Pancreas (tissue), 10 donors: ENCODE data around the gene OSBPL10. TPM values are rescaled to one million over a fixed set of nuclear protein-coding genes. Genes with fewer than 3 reads are reported as not detected.

ENCODE experiments used
- ATAC-seq, 4 donors: fragments of 200-7000 bp; cut with Tn5 transposase; one replicate each; pipeline versions ENCODE4 v1.8.0 to v1.9.1; 2020; ENCODE audit warnings: mild to moderate bottlenecking in 4 of 4, moderate library complexity in 4 of 4
- DNase-seq, 6 donors: peaks; one replicate each; pipeline ENCODE4 v3.0.0-alpha.2; 2020
- FAIRE-seq: peaks from 2 replicates; lab custom pipeline; 2012; peaks lifted over from hg19 to GRCh38; lab: Jason Lieb, UNC
- H3K27ac ChIP-seq, 4 donors: fragments of 200-600 bp; sonication (generic); 1 replicate in 3 of 4; 2 replicates in 1 of 4; pipeline versions ENCODE4 v1.5.0 to v1.8.0; 2020
- H3K27me3 ChIP-seq, 4 donors: fragments of 200-600 bp; one replicate each; pipeline ENCODE4 v1.8.0; 2021
- H3K36me3 ChIP-seq, 3 donors: fragments of 200-600 bp; sonication (generic) in 1 of 3; one replicate each; pipeline versions ENCODE4 v1.5.0 to v1.8.0; 2020 to 2021
- H3K4me1 ChIP-seq, 3 donors: fragments of 200-600 bp; one replicate each; pipeline ENCODE4 v1.8.0; 2021
- H3K4me3 ChIP-seq, 4 donors: fragments of 200-600 bp; sonication (generic) in 2 of 4; one replicate each; pipeline versions ENCODE4 v1.5.0 to v1.8.0; 2020 to 2021
- H3K9me3 ChIP-seq, 4 donors: fragments of 200-600 bp; one replicate each; pipeline ENCODE4 v1.8.0; 2021
- WGBS, 2 donors: extraction: QIAGEN DNeasy Blood & Tissue Kit; methylation state at CpG; one replicate each; pipeline ENCODE4 v1.1.7; 2013; 5-methylcytosine and 5-hydroxymethylcytosine counted together
- intact Hi-C, 3 donors: fragments of 100-400 bp; cut with DNase I; formaldehyde crosslinking; loops; one replicate each; pipeline versions ENCODE4 v1.11.1 to v1.14.2; 2022
- polyA plus RNA-seq, 2 donors: library from polyadenylated mRNA; stranded (reverse); fragments of 200-250 nt; gene quantifications; one replicate each; pipeline ENCODE4 v1.2.3, GENCODE V29; 2013
- total RNA-seq, 6 donors: library from RNA; stranded (reverse); fragmentation: NEBNext Ultra II Directional in 4 of 6; extraction: Animal tissue kit (Norgen Biotek cat#: 25700) in 4 of 6; gene quantifications; one replicate each; pipeline versions ENCODE4 v1.2.1 to v1.2.4, GENCODE V29; 2021 to 2023
- TF ChIP-seq, protein P1 (sequence below), 4 donors: fragments of 200-600 bp; sonication (generic) in 3 of 4; IDR thresholded peaks; one replicate each; pipeline versions ENCODE4 v1.5.0 to v1.8.0; 2021; ENCODE audit warnings: antibody characterized with exemption in 4 of 4
- donor health status: healthy with polysubstance abuse.
- donor health status: DM: no; HTN: no; CAD: no; lungs with moderate emphysema.
- donor health status: DM: no; HTN: no; CAD: no.
- donor health status: control.
- donor health status: control.
- donor health status: Bipolar disorder and iron deficiency.
- donor health status: DM: yes; HTN: yes; CAD: no.
- donor health status: DM: no; HTN: no; CAD: no.
- donor health status: DM: no; HTN: no; CAD: no.
- donor health status: DM: yes; HTN: yes; CAD: no.

Gene OSBPL10
- total and polyA plus RNA-seq, 8 donors: 0.57 to 4.0 (median 2.2) TPM

DNA sequence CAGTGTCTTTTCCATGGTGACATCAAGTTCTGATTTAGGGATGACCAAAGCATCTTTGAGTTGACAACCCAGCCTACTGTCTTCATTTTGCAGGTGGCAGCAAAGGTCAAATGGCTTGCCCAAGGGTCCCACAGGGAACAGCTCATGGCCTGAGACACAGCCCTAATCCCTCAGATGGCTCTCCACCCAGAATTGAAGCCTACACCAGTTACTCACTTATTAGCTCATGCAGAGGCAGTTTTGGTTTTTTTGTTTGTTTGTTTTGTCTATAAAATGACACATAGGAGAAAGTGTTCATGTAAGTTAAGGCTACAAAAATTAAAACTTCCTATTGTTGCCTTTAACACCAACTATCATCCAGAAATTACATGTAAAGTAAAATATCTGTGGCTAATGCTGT lies 167.9 kb downstream of the OSBPL10 start:
- intact Hi-C loops: no loop called here
- TF ChIP-seq, protein P1, sequence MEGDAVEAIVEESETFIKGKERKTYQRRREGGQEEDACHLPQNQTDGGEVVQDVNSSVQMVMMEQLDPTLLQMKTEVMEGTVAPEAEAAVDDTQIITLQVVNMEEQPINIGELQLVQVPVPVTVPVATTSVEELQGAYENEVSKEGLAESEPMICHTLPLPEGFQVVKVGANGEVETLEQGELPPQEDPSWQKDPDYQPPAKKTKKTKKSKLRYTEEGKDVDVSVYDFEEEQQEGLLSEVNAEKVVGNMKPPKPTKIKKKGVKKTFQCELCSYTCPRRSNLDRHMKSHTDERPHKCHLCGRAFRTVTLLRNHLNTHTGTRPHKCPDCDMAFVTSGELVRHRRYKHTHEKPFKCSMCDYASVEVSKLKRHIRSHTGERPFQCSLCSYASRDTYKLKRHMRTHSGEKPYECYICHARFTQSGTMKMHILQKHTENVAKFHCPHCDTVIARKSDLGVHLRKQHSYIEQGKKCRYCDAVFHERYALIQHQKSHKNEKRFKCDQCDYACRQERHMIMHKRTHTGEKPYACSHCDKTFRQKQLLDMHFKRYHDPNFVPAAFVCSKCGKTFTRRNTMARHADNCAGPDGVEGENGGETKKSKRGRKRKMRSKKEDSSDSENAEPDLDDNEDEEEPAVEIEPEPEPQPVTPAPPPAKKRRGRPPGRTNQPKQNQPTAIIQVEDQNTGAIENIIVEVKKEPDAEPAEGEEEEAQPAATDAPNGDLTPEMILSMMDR (IDR thresholded peaks at IDR 0.05): no peak

DNA sequence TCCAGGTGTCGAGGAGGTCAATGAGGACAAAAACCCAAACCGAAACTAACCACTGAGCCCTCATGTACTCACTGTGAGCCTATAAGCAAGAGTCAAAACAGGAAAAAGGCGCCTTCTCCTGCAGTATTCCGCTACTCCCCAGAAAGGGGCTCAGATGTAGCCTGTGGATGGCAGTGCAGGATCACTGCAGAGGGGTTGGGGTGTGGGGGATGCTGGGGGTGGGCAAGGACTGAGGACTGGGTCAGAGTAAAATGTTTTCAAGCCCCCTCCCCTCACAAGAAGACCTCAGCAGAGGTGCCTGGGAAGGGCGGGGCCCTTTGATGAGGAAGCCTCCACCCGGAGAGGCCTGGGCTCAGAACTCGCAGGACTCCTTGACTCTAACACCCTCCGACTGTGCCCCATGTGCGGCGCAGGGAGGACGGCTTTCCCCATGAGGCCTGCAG lies 170.1 kb downstream of the OSBPL10 start:
- Histone ChIP-seq H3K4me1 (no peaks in the 10 kb centered on the region), H3K4me3 (no peak overlapping the region), H3K27ac (no peak overlapping the region), H3K36me3 (no peaks in the 10 kb centered on the region), H3K9me3 (no peaks in the 10 kb centered on the region), H3K27me3 (no peaks in the 10 kb centered on the region)
- WGBS, 2 donors: 95 to 96% methylated on average over 11 of the region's 11 CpGs
- ATAC-seq (no peak), DNase-seq (no peak), FAIRE-seq (no peak)
- intact Hi-C loops: no loop called here
- TF ChIP-seq, protein P1 (IDR thresholded peaks at IDR 0.05): no peak

More for the DNA sequence above, 167.9 kb downstream of the OSBPL10 start:
- Histone ChIP-seq H3K4me3 (no peak overlapping the region), H3K27ac (no peak overlapping the region), H3K27me3 (no peaks in the 10 kb centered on the region), H3K36me3 (no peaks in the 10 kb centered on the region), H3K9me3 (no peaks in the 10 kb centered on the region), H3K4me1 (no peaks in the 10 kb centered on the region)
- ATAC-seq: no peak
- FAIRE-seq: no peak
- no peak for DNase-seq

DNA sequence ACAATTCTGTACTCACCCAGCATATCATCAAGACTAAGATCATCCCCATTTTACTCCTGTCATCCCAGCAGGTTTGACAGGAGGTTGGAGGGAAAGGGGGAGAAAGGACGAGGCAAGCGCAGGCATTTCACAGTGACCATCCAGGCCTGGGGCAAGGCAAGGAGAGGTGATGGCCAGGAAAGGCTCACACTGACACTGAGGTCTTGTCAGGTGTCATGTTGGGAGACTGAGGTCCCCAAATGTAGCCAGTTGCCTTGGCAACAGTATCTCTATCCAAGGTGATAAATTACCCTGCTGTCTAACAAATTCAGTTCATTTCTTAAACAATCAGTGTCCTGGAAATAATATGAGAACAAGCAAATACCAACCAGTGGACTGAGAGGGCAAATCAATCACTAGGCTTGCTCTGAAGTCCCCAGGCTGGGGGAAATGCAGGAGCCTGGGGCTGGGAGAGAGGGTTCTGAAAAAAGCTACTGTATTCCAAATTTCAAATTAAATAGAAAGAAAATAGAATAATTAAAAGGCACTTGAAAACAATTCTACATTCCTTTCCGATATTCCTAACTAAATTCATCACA lies 172.8 kb downstream of the OSBPL10 start:
- H3K9me3 ChIP-seq: no peaks in the 10 kb centered on the region
- FAIRE-seq (no peak), ATAC-seq (no peak), DNase-seq (no peak)
- no peaks in the 10 kb centered on the region for H3K27me3 ChIP-seq
- no peaks in the 10 kb centered on the region for H3K36me3 ChIP-seq
- intact Hi-C loops: no loop called here
- no peak overlapping the region for H3K27ac ChIP-seq
- H3K4me1 ChIP-seq: no peaks in the 10 kb centered on the region
- H3K4me3 ChIP-seq: no peak overlapping the region
- 77 to 84% methylated on average over 3 of the region's 3 CpGs for WGBS, 2 donors
- TF ChIP-seq, protein P1 (IDR thresholded peaks at IDR 0.05): no peak

DNA sequence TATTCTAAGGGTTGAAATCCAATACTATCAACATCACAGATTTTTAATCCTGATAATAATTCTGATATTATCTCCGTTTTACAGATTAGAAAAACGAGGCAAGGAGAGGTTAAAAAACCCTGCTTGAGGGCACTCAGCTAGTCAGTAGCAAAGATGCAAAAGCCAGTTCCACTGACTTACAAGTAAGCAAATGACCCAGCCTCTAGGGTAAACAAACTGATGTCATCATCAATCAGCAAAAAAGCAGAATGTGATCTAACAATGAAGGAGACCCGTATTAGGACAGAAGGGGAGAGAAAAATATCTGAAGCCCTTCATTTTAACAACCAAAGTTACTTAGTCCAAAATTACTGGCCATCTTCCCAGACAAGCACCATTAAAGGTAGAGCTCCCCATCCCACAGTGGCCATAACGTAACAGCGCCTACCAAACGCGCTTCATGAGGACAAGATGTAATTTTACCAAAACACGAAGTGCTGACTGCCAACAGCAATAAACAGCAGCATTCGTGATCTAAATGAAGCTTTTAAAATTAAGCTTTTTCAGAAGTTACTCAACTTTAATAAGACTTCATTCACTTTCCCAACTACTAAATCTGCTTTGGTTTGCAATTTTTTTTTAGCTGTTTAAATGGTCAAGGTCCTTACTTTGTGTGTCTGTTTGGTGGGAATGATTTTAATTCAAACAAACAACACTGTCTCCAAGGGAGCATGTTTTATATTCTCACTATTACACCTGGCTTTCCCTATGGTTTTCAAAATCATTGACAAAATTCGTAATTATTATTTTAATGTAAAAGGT lies 176.6 kb downstream of the OSBPL10 start:
- TF ChIP-seq, protein P1 (IDR thresholded peaks at IDR 0.05): no peak
- no peaks in the 10 kb centered on the region for H3K9me3 ChIP-seq
- FAIRE-seq (no peak), DNase-seq (no peak), ATAC-seq (no peak)
- H3K4me1 ChIP-seq: no peaks in the 10 kb centered on the region
- no peak overlapping the region for H3K27ac ChIP-seq
- intact Hi-C loops: no loop called here
- no peaks in the 10 kb centered on the region for H3K27me3 ChIP-seq
- WGBS, 2 donors: 52 to 63% methylated on average over 10 of the region's 10 CpGs
- no peak overlapping the region for H3K4me3 ChIP-seq
- H3K36me3 ChIP-seq: no peaks in the 10 kb centered on the region
